Skeletal muscle satellite cell (primary cell): ENCODE data around the gene MBOAT2.
"Not testable (repeated sequence)": the region's sequence is repeated elsewhere in the genome, so short reads cannot be mapped to it uniquely, and the experiment has no call there.

Experiments used
- H3K27me3 ChIP-seq: 2 replicates; pipeline ENCODE4 v1.7.0; 2013; ENCODE audit warnings: low read length; ENCODE audit not compliant: control insufficient read depth, insufficient read depth
- H3K36me3 ChIP-seq: 2 replicates; pipeline ENCODE4 v1.7.0; 2013; ENCODE audit warnings: mild to moderate bottlenecking, control low read depth, low read length; ENCODE audit not compliant: insufficient read depth
- H3K4me1 ChIP-seq: 2 replicates; pipeline ENCODE4 v1.7.0; 2013; ENCODE audit warnings: low read length; ENCODE audit not compliant: control insufficient read depth, insufficient read depth
- H3K4me2 ChIP-seq: 2 replicates; pipeline ENCODE4 v1.7.0; 2013; ENCODE audit warnings: mild to moderate bottlenecking, low read length
- H3K4me3 ChIP-seq: 2 replicates; pipeline ENCODE4 v1.7.0; 2013; ENCODE audit warnings: low read length
- H3K9ac ChIP-seq: 2 replicates; pipeline ENCODE4 v1.7.0; 2013; ENCODE audit warnings: mild to moderate bottlenecking, low read depth, low read length, moderate library complexity
- H3K9me3 ChIP-seq: replicated peaks from 2 replicates; pipeline ENCODE4 v1.7.0; 2013; ENCODE audit warnings: mild to moderate bottlenecking, control low read depth, low read length

Gene MBOAT2

GRCh38 chr2:8915941-8916340 is 87.5 kb downstream of the MBOAT2 start:
- H3K4me2 ChIP-seq: no peak overlapping the region
- H3K4me3 ChIP-seq: no peak overlapping the region
- H3K9ac ChIP-seq: no peak overlapping the region
- H3K27me3 ChIP-seq: no peaks in the 10 kb centered on the region
- H3K4me1 ChIP-seq: no peaks in the 10 kb centered on the region
- no peaks in the 10 kb centered on the region for H3K9me3 ChIP-seq
- peaks cover 8% of the 10 kb centered on the region for H3K36me3 ChIP-seq

- not testable (repeated sequence) for H3K36me3 ChIP-seq
Observed at GRCh38 chr2:8913767-8914166, 89.7 kb downstream of the MBOAT2 start.

GRCh38 chr2:8907764-8908288 is 95.7 kb downstream of the MBOAT2 start:
- H3K27me3 ChIP-seq: no peaks in the 10 kb centered on the region
- no peak overlapping the region for H3K4me3 ChIP-seq
- H3K9ac ChIP-seq: no peak overlapping the region
- H3K9me3 ChIP-seq: peaks cover 8% of the 10 kb centered on the region
- peaks cover 5% of the 10 kb centered on the region for H3K36me3 ChIP-seq
- H3K4me2 ChIP-seq: no peak overlapping the region
- no peaks in the 10 kb centered on the region for H3K4me1 ChIP-seq

More at GRCh38 chr2:8913767-8914166, 89.7 kb downstream of the MBOAT2 start:
- not testable (repeated sequence) for H3K9me3 ChIP-seq, H3K4me1 ChIP-seq, H3K4me3 ChIP-seq, H3K9ac ChIP-seq, H3K27me3 ChIP-seq, H3K4me2 ChIP-seq

GRCh38 chr2:8903924-8904323 is 99.6 kb downstream of the MBOAT2 start:
- H3K9me3 ChIP-seq, H3K4me1 ChIP-seq, H3K4me2 ChIP-seq, H3K4me3 ChIP-seq, H3K27me3 ChIP-seq, H3K9ac ChIP-seq: not testable (repeated sequence)
- H3K36me3 ChIP-seq: peaks cover 10% of the 10 kb centered on the region

- not testable (repeated sequence) for H3K9ac ChIP-seq, H3K9me3 ChIP-seq, H3K4me1 ChIP-seq, H3K4me3 ChIP-seq, H3K4me2 ChIP-seq, H3K27me3 ChIP-seq
- H3K36me3 ChIP-seq: peaks cover 10% of the 10 kb centered on the region
Observed at GRCh38 chr2:8902757-8903156, 100.7 kb downstream of the MBOAT2 start.

GRCh38 chr2:8897206-8897605 is 106.3 kb downstream of the MBOAT2 start:
- not testable (repeated sequence) for H3K27me3 ChIP-seq, H3K9ac ChIP-seq, H3K4me1 ChIP-seq, H3K4me2 ChIP-seq, H3K9me3 ChIP-seq, H3K4me3 ChIP-seq
- peaks cover 11% of the 10 kb centered on the region for H3K36me3 ChIP-seq

- H3K9ac ChIP-seq, H3K27me3 ChIP-seq, H3K9me3 ChIP-seq, H3K4me2 ChIP-seq, H3K4me1 ChIP-seq, H3K36me3 ChIP-seq, H3K4me3 ChIP-seq: not testable (repeated sequence)
Observed at GRCh38 chr2:8896671-8897070, 106.8 kb downstream of the MBOAT2 start.

GRCh38 chr2:8895087-8895912 is 108.2 kb downstream of the MBOAT2 start:
- not testable (repeated sequence) for H3K4me3 ChIP-seq, H3K4me2 ChIP-seq, H3K9ac ChIP-seq, H3K27me3 ChIP-seq, H3K9me3 ChIP-seq, H3K4me1 ChIP-seq, H3K36me3 ChIP-seq

GRCh38 chr2:8893978-8894820 is 109.3 kb downstream of the MBOAT2 start:
- Histone ChIP-seq H3K4me2 (no peak overlapping the region), H3K4me3 (no peak overlapping the region), H3K36me3 (peaks cover 8% of the 10 kb centered on the region), H3K9ac (no peak overlapping the region), H3K4me1 (no peaks in the 10 kb centered on the region), H3K27me3 (no peaks in the 10 kb centered on the region), H3K9me3 (no peaks in the 10 kb centered on the region)

GRCh38 chr2:8893474-8893873 is 110.0 kb downstream of the MBOAT2 start:
- Histone ChIP-seq H3K9me3 (no peaks in the 10 kb centered on the region), H3K4me1 (no peaks in the 10 kb centered on the region), H3K36me3 (peaks cover 8% of the 10 kb centered on the region), H3K27me3 (no peaks in the 10 kb centered on the region), H3K4me2 (no peak overlapping the region), H3K4me3 (no peak overlapping the region), H3K9ac (no peak overlapping the region)

- Histone ChIP-seq H3K4me2 (no peak overlapping the region), H3K9me3 (no peaks in the 10 kb centered on the region), H3K9ac (no peak overlapping the region), H3K4me3 (no peak overlapping the region), H3K36me3 (peaks cover 8% of the 10 kb centered on the region), H3K27me3 (no peaks in the 10 kb centered on the region), H3K4me1 (no peaks in the 10 kb centered on the region)
Observed at GRCh38 chr2:8892111-8892510, 111.4 kb downstream of the MBOAT2 start.
